Measurements from ENCODE around the gene UQCRC1.
A peak's percentile ranks its signal among the peaks of the same experiment; 100 is the strongest.

UQCRC1 gene

DNA sequence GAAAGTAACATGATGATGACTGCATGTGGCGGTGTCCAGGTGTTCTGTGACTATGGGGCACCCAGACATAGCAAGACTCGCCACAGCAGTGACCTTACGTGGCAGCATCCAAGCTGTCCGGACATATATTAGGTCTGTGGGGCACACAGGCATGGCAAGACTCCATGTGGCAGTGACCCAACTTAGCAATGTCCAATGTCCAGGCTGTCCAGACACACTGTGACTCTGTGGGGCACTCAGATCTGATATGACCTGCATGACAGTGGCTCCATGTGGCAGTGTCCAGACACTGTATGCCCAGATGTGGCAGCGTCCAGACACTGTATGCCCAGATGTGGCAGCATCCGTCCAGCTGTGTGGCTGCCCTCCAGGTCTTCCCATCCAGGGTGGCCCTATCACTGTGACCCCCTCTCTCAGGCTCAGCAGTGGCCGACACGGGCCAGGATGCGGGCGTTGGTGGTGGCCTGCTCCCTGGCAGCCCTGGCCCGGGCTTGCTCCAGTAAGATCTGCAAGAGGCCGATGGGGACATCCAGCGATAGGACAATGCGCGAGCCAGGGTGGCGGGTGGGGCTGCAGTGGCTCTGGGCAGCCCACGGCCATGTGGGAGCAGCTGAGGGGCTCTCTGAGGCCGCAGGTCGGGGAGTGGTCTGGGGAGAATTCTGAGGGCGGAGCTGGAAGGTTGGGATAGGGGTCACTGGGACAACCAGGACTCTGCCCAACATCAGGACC lies 46.9 kb downstream of the UQCRC1 start:
- CTCF ChIA-PET, result interaction anchor here (1.0 to 2.5 kb wide), 5 partner anchors 13 to 155 kb away, joined by 3 to 8 read pairs (median 4); partner anchors contain the start of gene SLC26A6

GRCh38 chr3:48561045-48561736 lies 48.3 kb downstream of the UQCRC1 start:
- TF ChIP-seq, protein P1, sequence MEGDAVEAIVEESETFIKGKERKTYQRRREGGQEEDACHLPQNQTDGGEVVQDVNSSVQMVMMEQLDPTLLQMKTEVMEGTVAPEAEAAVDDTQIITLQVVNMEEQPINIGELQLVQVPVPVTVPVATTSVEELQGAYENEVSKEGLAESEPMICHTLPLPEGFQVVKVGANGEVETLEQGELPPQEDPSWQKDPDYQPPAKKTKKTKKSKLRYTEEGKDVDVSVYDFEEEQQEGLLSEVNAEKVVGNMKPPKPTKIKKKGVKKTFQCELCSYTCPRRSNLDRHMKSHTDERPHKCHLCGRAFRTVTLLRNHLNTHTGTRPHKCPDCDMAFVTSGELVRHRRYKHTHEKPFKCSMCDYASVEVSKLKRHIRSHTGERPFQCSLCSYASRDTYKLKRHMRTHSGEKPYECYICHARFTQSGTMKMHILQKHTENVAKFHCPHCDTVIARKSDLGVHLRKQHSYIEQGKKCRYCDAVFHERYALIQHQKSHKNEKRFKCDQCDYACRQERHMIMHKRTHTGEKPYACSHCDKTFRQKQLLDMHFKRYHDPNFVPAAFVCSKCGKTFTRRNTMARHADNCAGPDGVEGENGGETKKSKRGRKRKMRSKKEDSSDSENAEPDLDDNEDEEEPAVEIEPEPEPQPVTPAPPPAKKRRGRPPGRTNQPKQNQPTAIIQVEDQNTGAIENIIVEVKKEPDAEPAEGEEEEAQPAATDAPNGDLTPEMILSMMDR (IDR thresholded peaks at IDR 0.05; ENCODE audit: control extremely low read depth, extremely low read depth, low read depth, missing control alignments), result peak; percentile 32
- DNase-seq (ENCODE audit: extremely low spot score), result peak; percentile 75
- POLR2A ChIA-PET, result no interaction called here
- CTCF ChIA-PET, result interaction anchor here (1.3 to 3.5 kb wide), 3 partner anchors 13 to 326 kb away, joined by 3 to 34 read pairs (median 8); partner anchors contain the start of gene SLC26A6

More for the DNA sequence above, 46.9 kb downstream of the UQCRC1 start:
- POLR2A ChIA-PET, result no interaction called here
- TF ChIP-seq, protein P1 (IDR thresholded peaks at IDR 0.05; ENCODE audit: control extremely low read depth, extremely low read depth, low read depth, missing control alignments), result no peak
- DNase-seq (ENCODE audit: extremely low spot score), result no peak

DNA sequence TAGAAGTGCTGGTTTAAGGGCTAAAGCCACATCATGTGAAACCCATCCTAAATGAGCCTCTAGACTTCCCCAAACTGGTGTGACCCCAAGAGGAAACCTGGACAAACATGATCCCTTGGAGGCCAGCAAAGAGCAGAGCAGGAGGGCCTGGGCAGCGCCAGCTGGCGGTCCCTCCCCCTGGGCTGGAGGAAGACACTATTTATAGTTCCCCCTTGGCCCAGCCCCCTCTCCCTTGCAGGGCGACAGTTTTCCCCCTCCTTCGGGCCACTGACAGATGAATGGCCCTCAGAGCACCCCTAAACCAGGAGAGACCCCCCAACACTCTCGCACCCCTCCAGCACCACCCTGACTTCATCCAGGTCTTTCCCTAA lies 48.8 kb downstream of the UQCRC1 start:
- TF ChIP-seq, protein P1 (IDR thresholded peaks at IDR 0.05; ENCODE audit: control extremely low read depth, extremely low read depth, low read depth, missing control alignments), result no peak
- no peak for DNase-seq (ENCODE audit: extremely low spot score)
- ChIA-PET CTCF (interaction anchor here (1.3 to 3.5 kb wide), 4 partner anchors 12 to 327 kb away, joined by 3 to 34 read pairs (median 18); partner anchors contain the start of gene SLC26A6), POLR2A (no interaction called here)

DNA sequence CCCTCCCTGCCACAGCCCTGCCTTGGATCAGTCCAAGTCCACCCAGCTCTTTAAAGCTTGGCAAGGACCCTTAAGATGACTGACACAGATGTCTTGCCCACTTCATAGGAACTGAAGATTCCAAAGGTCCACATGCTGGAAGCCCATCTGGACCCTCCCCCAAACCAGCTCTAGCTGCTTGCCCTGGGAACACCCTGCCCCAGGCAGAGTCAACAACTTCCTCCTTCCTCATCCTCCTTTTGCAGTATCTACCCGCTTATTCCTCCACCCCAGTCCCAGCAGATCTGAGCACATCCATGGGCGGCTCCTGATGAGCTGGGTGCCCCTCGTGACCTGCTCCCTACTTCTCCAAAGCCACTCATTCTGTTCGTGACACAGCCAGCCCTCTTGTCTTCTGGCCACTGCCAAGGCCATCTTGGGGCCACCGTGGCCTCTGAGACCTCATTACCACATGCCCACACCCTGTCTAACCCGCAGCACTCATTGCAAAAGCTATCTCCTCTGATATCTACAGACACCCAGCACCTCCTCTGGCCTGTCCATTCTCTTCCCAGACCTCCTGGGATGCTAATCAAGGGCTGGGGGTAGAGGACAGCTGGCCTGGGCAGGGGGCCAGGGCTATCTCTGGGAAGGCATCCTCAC lies 50.8 kb downstream of the UQCRC1 start:
- TF ChIP-seq, protein P1 (IDR thresholded peaks at IDR 0.05; ENCODE audit: control extremely low read depth, extremely low read depth, low read depth, missing control alignments), result no peak
- no peak for DNase-seq (ENCODE audit: extremely low spot score)
- POLR2A ChIA-PET, result interaction anchor here (2.1 kb wide), 1 partner anchor 112 kb away, joined by 5 read pairs; the partner anchor contains the start of gene ATRIP
- CTCF ChIA-PET, result interaction anchor here (0.7 to 3.5 kb wide), 25 partner anchors 8 to 306 kb away, joined by 3 to 34 read pairs (median 5); partner anchors contain the start of genes ATRIP, NCKIPSD and SLC26A6

DNA sequence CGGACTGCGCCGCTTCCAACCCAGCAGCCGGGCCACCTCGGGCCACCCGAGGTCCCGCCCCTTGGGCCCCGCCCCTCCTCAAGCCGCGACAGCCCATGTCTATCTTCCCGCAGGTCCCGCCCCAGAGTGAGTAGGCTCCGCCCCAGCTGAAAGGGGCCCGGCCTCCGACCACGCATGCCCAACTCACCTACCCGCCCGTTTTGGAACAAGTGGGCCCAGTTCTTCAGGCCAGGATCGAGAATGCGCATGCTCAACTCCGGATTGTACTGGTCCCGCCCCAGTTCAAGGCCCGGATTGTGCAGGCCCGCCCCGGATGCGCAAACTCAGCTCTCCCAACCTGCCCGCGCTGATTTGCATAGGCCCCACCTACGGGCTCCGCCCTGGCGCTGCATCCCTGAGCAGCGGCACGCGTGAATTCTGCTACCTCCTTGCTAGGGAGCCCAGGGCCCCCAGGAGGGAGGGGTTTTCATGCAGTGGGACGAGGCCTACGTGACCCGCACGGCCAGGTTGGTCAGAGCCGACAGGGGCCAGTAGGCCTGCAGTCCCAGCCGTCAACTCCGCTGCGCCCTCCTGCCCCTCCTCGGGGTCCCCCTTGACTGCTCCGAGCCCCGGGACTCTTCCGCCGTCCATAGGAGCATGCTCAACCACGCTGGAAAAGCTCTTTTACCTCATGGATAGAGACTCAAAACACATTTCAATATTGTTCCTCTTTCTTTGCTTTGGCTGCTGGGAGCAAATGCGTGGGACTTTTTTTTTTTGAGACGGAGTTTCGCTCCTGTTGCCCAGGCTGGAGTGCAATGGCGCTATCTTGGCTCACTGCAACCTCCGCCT lies 52.4 kb downstream of the UQCRC1 start, which contains the start of gene PFKFB4:
PFKFB4 (minus strand) TSS at position 8 of the 831 bp plus-strand sequence. CDS start 26 bp downstream, outside the sequence.
- peak; percentile 99 for DNase-seq (ENCODE audit: extremely low spot score)
- ChIA-PET POLR2A (interaction anchor here (0.6 to 2.1 kb wide), 2 partner anchors 66 to 110 kb away, joined by 5 read pairs; partner anchors contain the start of gene ATRIP), CTCF (interaction anchor here (0.7 to 3.1 kb wide), 17 partner anchors 9 to 316 kb away, joined by 3 to 29 read pairs (median 6); partner anchors contain the start of genes ATRIP, NCKIPSD, SLC26A6 and ZNF589)
- TF ChIP-seq, protein P1 (IDR thresholded peaks at IDR 0.05; ENCODE audit: control extremely low read depth, extremely low read depth, low read depth, missing control alignments), result no peak

All from GM10248 (cell line).